Neutrophil (primary cell): ENCODE data around the gene MLLT3.
"Not testable (repeated sequence)": the region's sequence is repeated elsewhere in the genome, so short reads cannot be mapped to it uniquely, and the experiment has no call there.

Experiments used
- H3K27ac ChIP-seq: fragments of 200-600 bp; sonication (generic); 2 replicates; pipeline ENCODE4 v1.5.1; 2016; ENCODE audit warnings: mild to moderate bottlenecking, moderate library complexity
- H3K27me3 ChIP-seq: fragments of 200-600 bp; sonication (generic); 2 replicates; pipeline ENCODE4 v1.6.0; 2016; ENCODE audit warnings: mild to moderate bottlenecking
- H3K36me3 ChIP-seq: fragments of 200-600 bp; sonication (generic); 2 replicates; pipeline ENCODE4 v1.5.1; 2017
- H3K4me1 ChIP-seq, 2 experiments: fragments of 200-600 bp in 1 of 2; sonication (generic) in 1 of 2; 1 replicate in 1 of 2; 2 replicates in 1 of 2; pipeline versions ENCODE4 v1.5.1 to v1.6.1; 2013 to 2016; ENCODE audit warnings: low read depth in 1 of 2, low read length in 1 of 2, mild to moderate bottlenecking in 1 of 2, moderate library complexity in 1 of 2; ENCODE audit not compliant: control insufficient read depth in 1 of 2, insufficient read depth in 1 of 2
- H3K4me3 ChIP-seq, 2 experiments: fragments of 200-600 bp in 1 of 2; sonication (generic) in 1 of 2; 1 replicate in 1 of 2; 2 replicates in 1 of 2; pipeline ENCODE4 v1.5.1; 2013 to 2016; ENCODE audit warnings: low read depth in 1 of 2, low read length in 1 of 2, mild to moderate bottlenecking in 1 of 2, moderate library complexity in 1 of 2
- H3K9me3 ChIP-seq: fragments of 200-600 bp; sonication (generic); 2 replicates; pipeline ENCODE4 v1.5.1; 2016
- TF ChIP-seq, protein P1 (sequence below): fragments of 200-600 bp; sonication (generic); IDR thresholded peaks from 2 replicates; pipeline ENCODE4 v1.5.1; 2016; ENCODE audit warnings: antibody characterized with exemption

The MLLT3 gene

DNA sequence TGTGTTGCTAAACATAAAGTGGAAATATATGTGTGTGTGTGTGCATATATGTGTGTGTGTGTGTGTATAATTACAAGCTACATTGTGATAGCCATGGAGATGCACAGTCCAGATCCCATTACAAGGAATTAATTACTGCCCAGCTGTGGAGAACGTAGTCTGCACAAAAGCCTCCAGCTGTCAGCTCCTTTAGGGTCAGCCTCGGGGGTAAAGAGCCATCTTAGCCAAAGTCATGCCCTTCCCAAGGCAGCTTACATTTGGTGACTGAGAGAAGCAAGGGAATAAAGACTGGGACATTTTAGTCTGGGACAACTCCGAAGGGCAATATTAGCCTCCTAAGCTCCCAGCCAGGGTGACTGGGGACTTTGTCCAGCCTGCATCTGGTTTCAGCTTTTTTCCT is 39.9 kb upstream of the MLLT3 start:
- TF ChIP-seq, protein P1, sequence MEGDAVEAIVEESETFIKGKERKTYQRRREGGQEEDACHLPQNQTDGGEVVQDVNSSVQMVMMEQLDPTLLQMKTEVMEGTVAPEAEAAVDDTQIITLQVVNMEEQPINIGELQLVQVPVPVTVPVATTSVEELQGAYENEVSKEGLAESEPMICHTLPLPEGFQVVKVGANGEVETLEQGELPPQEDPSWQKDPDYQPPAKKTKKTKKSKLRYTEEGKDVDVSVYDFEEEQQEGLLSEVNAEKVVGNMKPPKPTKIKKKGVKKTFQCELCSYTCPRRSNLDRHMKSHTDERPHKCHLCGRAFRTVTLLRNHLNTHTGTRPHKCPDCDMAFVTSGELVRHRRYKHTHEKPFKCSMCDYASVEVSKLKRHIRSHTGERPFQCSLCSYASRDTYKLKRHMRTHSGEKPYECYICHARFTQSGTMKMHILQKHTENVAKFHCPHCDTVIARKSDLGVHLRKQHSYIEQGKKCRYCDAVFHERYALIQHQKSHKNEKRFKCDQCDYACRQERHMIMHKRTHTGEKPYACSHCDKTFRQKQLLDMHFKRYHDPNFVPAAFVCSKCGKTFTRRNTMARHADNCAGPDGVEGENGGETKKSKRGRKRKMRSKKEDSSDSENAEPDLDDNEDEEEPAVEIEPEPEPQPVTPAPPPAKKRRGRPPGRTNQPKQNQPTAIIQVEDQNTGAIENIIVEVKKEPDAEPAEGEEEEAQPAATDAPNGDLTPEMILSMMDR: no peak
- Histone ChIP-seq H3K36me3 (no peaks in the 10 kb centered on the region), H3K4me1 (peaks cover 23 to 30% of the 10 kb centered on the region in 2 experiments), H3K27ac (no peak overlapping the region), H3K27me3 (no peaks in the 10 kb centered on the region), H3K4me3 (no peak overlapping the region), H3K9me3 (no peaks in the 10 kb centered on the region)

- peak overlapping the region; percentile 47 to 67 for H3K4me3 ChIP-seq
- no peak overlapping the region for H3K27ac ChIP-seq
These were observed 37.2 kb upstream of the MLLT3 start for GRCh38 chr9:20659474-20659967.

DNA sequence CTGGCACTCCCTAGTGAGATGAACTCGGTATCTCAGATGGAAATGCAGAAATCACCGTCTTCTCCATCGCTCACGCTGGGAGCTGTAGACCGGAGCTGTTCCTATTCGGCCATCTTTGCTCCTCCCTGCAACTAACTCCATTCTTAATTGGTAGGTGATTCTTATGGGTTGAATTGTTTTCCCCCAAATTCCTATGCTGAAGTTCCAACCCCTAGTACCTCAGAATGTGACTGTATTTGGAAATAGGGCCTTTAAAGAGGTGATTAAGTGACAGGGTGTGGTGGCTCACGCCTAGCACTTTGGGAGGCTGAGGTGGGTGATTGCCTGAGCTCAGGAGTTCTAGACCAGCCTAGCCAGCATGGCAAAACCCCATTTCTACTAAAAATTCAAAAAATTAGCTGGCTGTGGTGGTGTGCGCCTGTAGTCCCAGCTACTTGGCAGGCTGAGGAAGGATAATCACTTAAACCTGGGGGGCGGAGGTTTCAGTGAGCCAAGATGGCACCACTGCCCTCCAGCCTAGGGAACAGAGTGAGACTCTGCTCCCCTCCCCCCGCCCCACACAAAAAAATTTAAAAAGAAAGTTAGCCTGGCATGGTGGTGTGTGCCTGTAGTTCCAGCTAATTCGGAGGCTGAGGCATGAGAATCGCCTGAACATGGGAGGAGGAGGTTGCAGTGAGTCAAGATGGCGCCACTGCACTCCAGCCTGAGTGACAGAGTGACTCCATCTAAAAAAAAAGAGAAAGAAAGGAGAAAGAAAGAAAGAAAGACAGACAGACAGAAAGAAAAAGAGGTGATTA is 36.6 kb upstream of the MLLT3 start:
- H3K27me3 ChIP-seq: no peaks in the 10 kb centered on the region
- peaks cover 23 to 30% of the 10 kb centered on the region in 2 experiments for H3K4me1 ChIP-seq
- TF ChIP-seq, protein P1: no peak
- no peaks in the 10 kb centered on the region for H3K9me3 ChIP-seq
- peak overlapping the region; percentile 61 for H3K27ac ChIP-seq
- peak overlapping the region; percentile 47 to 67 for H3K4me3 ChIP-seq
- H3K36me3 ChIP-seq: no peaks in the 10 kb centered on the region

More at GRCh38 chr9:20659474-20659967, 37.2 kb upstream of the MLLT3 start:
- TF ChIP-seq, protein P1: no peak
- no peaks in the 10 kb centered on the region for H3K36me3 ChIP-seq
- no peaks in the 10 kb centered on the region for H3K27me3 ChIP-seq
- H3K4me1 ChIP-seq: peaks cover 23 to 30% of the 10 kb centered on the region in 2 experiments
- no peaks in the 10 kb centered on the region for H3K9me3 ChIP-seq

GRCh38 chr9:20658246-20658667 is 36.0 kb upstream of the MLLT3 start:
- H3K4me1 ChIP-seq: peaks cover 23 to 30% of the 10 kb centered on the region in 2 experiments
- H3K27me3 ChIP-seq, H3K9me3 ChIP-seq, H3K36me3 ChIP-seq: not testable (repeated sequence)
- peak overlapping the region; percentile 61 for H3K27ac ChIP-seq
- peak overlapping the region; percentile 47 to 67 for H3K4me3 ChIP-seq

- Histone ChIP-seq H3K4me1 (peaks cover 0 to 3% of the 10 kb centered on the region in 2 experiments), H3K27ac (no peak overlapping the region), H3K9me3 (no peaks in the 10 kb centered on the region), H3K36me3 (no peaks in the 10 kb centered on the region), H3K4me3 (no peak overlapping the region), H3K27me3 (no peaks in the 10 kb centered on the region)
- TF ChIP-seq, protein P1: no peak
These were observed 29.6 kb upstream of the MLLT3 start for GRCh38 chr9:20651939-20652338.

GRCh38 chr9:20650750-20651299 is 28.5 kb upstream of the MLLT3 start:
- TF ChIP-seq, protein P1: no peak
- no peak overlapping the region for H3K4me3 ChIP-seq
- no peaks in the 10 kb centered on the region for H3K9me3 ChIP-seq
- no peak overlapping the region for H3K27ac ChIP-seq
- H3K27me3 ChIP-seq: no peaks in the 10 kb centered on the region
- H3K36me3 ChIP-seq: no peaks in the 10 kb centered on the region
- H3K4me1 ChIP-seq: peaks cover 0 to 3% of the 10 kb centered on the region in 2 experiments
